Activated T-helper 2 cell treated with anti-CD3 and anti-CD28 coated beads, Interferon-gamma antibody, Interleukin-2, Interleukin-4, amounts not matched to agents 10 μg/mL and 5 μg/mL and 100 μg/mL, durations not matched to agents 14 hours and 24 hours and 36 hours (primary cell): ENCODE results near the gene MAP1A. TPM values are rescaled to one million over a fixed set of nuclear protein-coding genes. Genes with fewer than 3 reads are reported as not detected.
"Not testable (repeated sequence)": the region's sequence is repeated elsewhere in the genome, so short reads cannot be mapped to it uniquely, and the experiment has no call there.

Experiments used
- DNase-seq: peaks from one replicate; pipeline ENCODE4 v3.0.0; 2021; ENCODE audit warnings: low spot score
- H3K27ac Mint-ChIP-seq: one replicate; pipeline ENCODE4 v1.8.0; 2021; ENCODE audit warnings: mixed read lengths
- H3K27me3 Mint-ChIP-seq: one replicate; pipeline ENCODE4 v1.8.0; 2021; ENCODE audit warnings: low read depth, mixed read lengths
- H3K36me3 Mint-ChIP-seq: one replicate; pipeline ENCODE4 v1.8.0; 2021; ENCODE audit warnings: low read depth, mixed read lengths
- H3K4me1 Mint-ChIP-seq: one replicate; pipeline ENCODE4 v1.8.0; 2021; ENCODE audit warnings: low read depth, mixed read lengths
- H3K4me3 Mint-ChIP-seq: one replicate; pipeline ENCODE4 v1.8.0; 2021; ENCODE audit warnings: low read depth, mild to moderate bottlenecking, moderate library complexity, mixed read lengths
- H3K9me3 Mint-ChIP-seq: one replicate; pipeline ENCODE4 v1.8.0; 2021; ENCODE audit warnings: mixed read lengths
- intact Hi-C: fragments of 100-400 bp; cut with micrococcal nuclease; formaldehyde crosslinking; loops from one replicate; pipeline ENCODE4 v1.15.1; 2023
- total RNA-seq: library from RNA; stranded (reverse); gene quantifications from 2 replicates; pipeline ENCODE4 v1.2.3, GENCODE V29; 2022

The MAP1A gene
- total RNA-seq, 1 donor from 2014 or later = 1.9 TPM

- H3K27ac Mint-ChIP-seq = no peak overlapping the region
- no peaks in the 10 kb centered on the region for H3K9me3 Mint-ChIP-seq
- no peaks in the 10 kb centered on the region for H3K27me3 Mint-ChIP-seq
- intact Hi-C loops = no loop called here
- no peak for DNase-seq
- peaks cover 4% of the 10 kb centered on the region for H3K36me3 Mint-ChIP-seq
- no peak overlapping the region for H3K4me3 Mint-ChIP-seq
- peaks cover 6% of the 10 kb centered on the region for H3K4me1 Mint-ChIP-seq
Observed at GRCh38 chr15:43527016-43527801, 9.8 kb downstream of the MAP1A start.

GRCh38 chr15:43527802-43528541 lies 10.6 kb downstream of the MAP1A start:
- Mint-ChIP-seq H3K36me3 (no peaks in the 10 kb centered on the region), H3K4me1 (peaks cover 6% of the 10 kb centered on the region), H3K4me3 (no peak overlapping the region), H3K9me3 (no peaks in the 10 kb centered on the region), H3K27ac (no peak overlapping the region), H3K27me3 (no peaks in the 10 kb centered on the region)
- DNase-seq = no peak
- intact Hi-C loops = no loop called here

GRCh38 chr15:43528542-43529007 lies 11.2 kb downstream of the MAP1A start:
- no peaks in the 10 kb centered on the region for H3K9me3 Mint-ChIP-seq
- H3K27me3 Mint-ChIP-seq = no peaks in the 10 kb centered on the region
- no peaks in the 10 kb centered on the region for H3K36me3 Mint-ChIP-seq
- DNase-seq = no peak
- H3K27ac Mint-ChIP-seq = no peak overlapping the region
- H3K4me1 Mint-ChIP-seq = peaks cover 6% of the 10 kb centered on the region
- H3K4me3 Mint-ChIP-seq = no peak overlapping the region
- intact Hi-C loops = no loop called here

GRCh38 chr15:43529141-43529540 lies 11.7 kb downstream of the MAP1A start:
- DNase-seq = no peak
- H3K27me3 Mint-ChIP-seq = no peaks in the 10 kb centered on the region
- H3K9me3 Mint-ChIP-seq = no peaks in the 10 kb centered on the region
- no peak overlapping the region for H3K4me3 Mint-ChIP-seq
- peaks cover 6% of the 10 kb centered on the region for H3K4me1 Mint-ChIP-seq
- H3K36me3 Mint-ChIP-seq = no peaks in the 10 kb centered on the region
- no peak overlapping the region for H3K27ac Mint-ChIP-seq
- intact Hi-C loops = no loop called here

GRCh38 chr15:43529587-43530345 lies 12.4 kb downstream of the MAP1A start:
- H3K4me3 Mint-ChIP-seq = no peak overlapping the region
- H3K27ac Mint-ChIP-seq = no peak overlapping the region
- H3K36me3 Mint-ChIP-seq = no peaks in the 10 kb centered on the region

GRCh38 chr15:43531018-43531670 lies 13.7 kb downstream of the MAP1A start:
- no peak overlapping the region for H3K4me3 Mint-ChIP-seq
- no peaks in the 10 kb centered on the region for H3K4me1 Mint-ChIP-seq
- H3K27ac Mint-ChIP-seq = no peak overlapping the region
- no peaks in the 10 kb centered on the region for H3K36me3 Mint-ChIP-seq
- no peaks in the 10 kb centered on the region for H3K9me3 Mint-ChIP-seq
- DNase-seq = no peak
- no peaks in the 10 kb centered on the region for H3K27me3 Mint-ChIP-seq
- intact Hi-C loops = no loop called here

More at GRCh38 chr15:43529587-43530345, 12.4 kb downstream of the MAP1A start:
- no peaks in the 10 kb centered on the region for H3K9me3 Mint-ChIP-seq
- peaks cover 6% of the 10 kb centered on the region for H3K4me1 Mint-ChIP-seq
- intact Hi-C loops = no loop called here
- DNase-seq = no peak
- H3K27me3 Mint-ChIP-seq = no peaks in the 10 kb centered on the region

GRCh38 chr15:43532826-43533225 lies 15.4 kb downstream of the MAP1A start:
- H3K27ac Mint-ChIP-seq, H3K4me1 Mint-ChIP-seq, H3K4me3 Mint-ChIP-seq, DNase-seq, H3K9me3 Mint-ChIP-seq, H3K36me3 Mint-ChIP-seq, intact Hi-C loops, H3K27me3 Mint-ChIP-seq: not testable (repeated sequence)

- DNase-seq = no peak
- Mint-ChIP-seq H3K4me1 (no peaks in the 10 kb centered on the region), H3K4me3 (no peak overlapping the region), H3K36me3 (no peaks in the 10 kb centered on the region), H3K27me3 (no peaks in the 10 kb centered on the region), H3K9me3 (no peaks in the 10 kb centered on the region), H3K27ac (no peak overlapping the region)
- intact Hi-C loops = no loop called here
Observed at GRCh38 chr15:43534897-43535296, 17.5 kb downstream of the MAP1A start.

- Mint-ChIP-seq H3K27me3 (no peaks in the 10 kb centered on the region), H3K36me3 (no peaks in the 10 kb centered on the region), H3K27ac (no peak overlapping the region), H3K4me3 (no peak overlapping the region), H3K4me1 (peaks cover 4% of the 10 kb centered on the region), H3K9me3 (no peaks in the 10 kb centered on the region)
- DNase-seq = no peak
- intact Hi-C loops = no loop called here
Observed at GRCh38 chr15:43538091-43538490, 20.7 kb downstream of the MAP1A start.

GRCh38 chr15:43541785-43542184 lies 24.4 kb downstream of the MAP1A start:
- Mint-ChIP-seq H3K9me3 (no peaks in the 10 kb centered on the region), H3K36me3 (no peaks in the 10 kb centered on the region), H3K4me1 (peaks cover 4% of the 10 kb centered on the region), H3K27me3 (no peaks in the 10 kb centered on the region), H3K4me3 (no peak overlapping the region), H3K27ac (no peak overlapping the region)
- intact Hi-C loops = no loop called here
- DNase-seq = no peak

GRCh38 chr15:43544266-43544665 lies 26.9 kb downstream of the MAP1A start:
- H3K4me3 Mint-ChIP-seq = no peak overlapping the region
- H3K9me3 Mint-ChIP-seq = no peaks in the 10 kb centered on the region
- no peak overlapping the region for H3K27ac Mint-ChIP-seq
- no peaks in the 10 kb centered on the region for H3K27me3 Mint-ChIP-seq
- peaks cover 4% of the 10 kb centered on the region for H3K4me1 Mint-ChIP-seq
- intact Hi-C loops = no loop called here
- H3K36me3 Mint-ChIP-seq = peaks cover 5% of the 10 kb centered on the region
- DNase-seq = no peak

- DNase-seq = no peak
- Mint-ChIP-seq H3K27ac (no peak overlapping the region), H3K27me3 (no peaks in the 10 kb centered on the region), H3K4me3 (no peak overlapping the region), H3K9me3 (no peaks in the 10 kb centered on the region), H3K36me3 (peaks cover 5% of the 10 kb centered on the region), H3K4me1 (peaks cover 4% of the 10 kb centered on the region)
- intact Hi-C loops = no loop called here
Observed at GRCh38 chr15:43545426-43545825, 28.0 kb downstream of the MAP1A start.
